ENCODE data around the gene NRG2. TPM values are rescaled to one million over a fixed set of nuclear protein-coding genes. Genes with fewer than 3 reads are reported as not detected.

NRG2 gene
- total and polyA plus RNA-seq, 2 of the 8 experiments (the other 6 are each of a cell fraction or from before 2014, with no cell fraction given): 0.27 to 0.54 TPM

DNA sequence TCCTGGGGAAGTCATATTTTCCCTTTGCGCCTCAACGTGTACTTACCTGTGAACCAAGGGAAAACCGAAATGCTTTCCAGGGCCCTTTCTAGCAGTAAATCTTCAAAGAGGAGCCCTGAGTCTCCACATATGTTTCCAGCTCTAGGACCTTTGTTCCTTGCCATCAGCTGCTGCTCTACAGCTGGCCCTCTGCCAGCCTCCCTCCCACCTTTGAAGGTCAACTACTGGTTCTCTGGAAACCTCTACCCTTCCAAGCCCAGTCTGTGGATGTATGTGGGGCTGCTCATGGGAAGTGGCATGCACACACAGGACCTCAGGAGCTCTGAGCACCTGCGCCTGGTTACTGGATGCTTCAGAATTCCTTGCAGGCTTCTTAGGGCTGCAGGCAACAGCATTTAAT is 130.3 kb downstream of the NRG2 start:
- Histone ChIP-seq H2AK5ac (ENCODE audit: low read depth, low read length) (no peak overlapping the region), H3K27ac (ENCODE audit: low read depth, low read length) (no peak overlapping the region), H3K23ac (ENCODE audit: insufficient read length) (no peak overlapping the region), H3K4me3 (ENCODE audit: extremely low read depth in 1 of 4, insufficient read depth in 2 of 4, low read depth in 3 of 4, low read length in 4 of 4) (no peak overlapping the region), H4K8ac (ENCODE audit: extremely low read depth, insufficient read depth, low read length) (no peak overlapping the region), H3K4me2 (ENCODE audit: insufficient read depth in 1 of 2, low read depth in 2 of 2, low read length in 2 of 2) (no peak overlapping the region), H3K4me1 (replicated peaks in 1 of 4; ENCODE audit: control insufficient read depth in 3 of 4, insufficient read depth in 4 of 4, low read length in 3 of 4) (peaks cover 2 to 7% (median 5%) of the 10 kb centered on the region in 4 experiments; a peak in 2 of 7 replicates), H4K5ac (ENCODE audit: insufficient read length, low read depth, low read length) (no peak overlapping the region), H3K18ac (ENCODE audit: extremely low read depth, low read length) (no peak overlapping the region), H2BK12ac (ENCODE audit: low read depth, low read length) (no peak overlapping the region), H2BK120ac (replicated peaks; ENCODE audit: low read depth, low read length) (no peak overlapping the region), H4K20me1 (replicated peaks in 1 of 2; ENCODE audit: control insufficient read depth in 1 of 2, insufficient read depth in 2 of 2, low read length in 2 of 2) (no peaks in the 10 kb centered on the region), H2AFZ (ENCODE audit: low read length) (no peak overlapping the region), H2BK20ac (ENCODE audit: low read length) (no peak overlapping the region), H2BK15ac (ENCODE audit: low read length) (no peak overlapping the region), H2BK5ac (ENCODE audit: low read depth, low read length) (no peak overlapping the region), H3K56ac (replicated peaks; ENCODE audit: insufficient read length, low read depth, low read length) (no peak overlapping the region), H3K23me2 (ENCODE audit: low read depth, low read length) (no peaks in the 10 kb centered on the region), H3K9ac (replicated peaks in 1 of 4; ENCODE audit: extremely low read depth in 1 of 4, low read depth in 3 of 4, low read length in 3 of 4) (no peak overlapping the region), H3K14ac (ENCODE audit: insufficient read length) (no peak overlapping the region), H3K79me1 (ENCODE audit: low read depth, low read length) (no peaks in the 10 kb centered on the region), H4K91ac (replicated peaks; ENCODE audit: insufficient read length, low read length) (no peak overlapping the region), H3K4ac (replicated peaks; ENCODE audit: insufficient read length, low read depth, low read length) (no peak overlapping the region), H3K36me3 (ENCODE audit: control insufficient read depth in 2 of 4, insufficient read depth in 4 of 4, low read length in 3 of 4) (no peaks in the 10 kb centered on the region), H3K9me3 (ENCODE audit: insufficient read depth in 2 of 2, low read depth in 1 of 2, low read length in 1 of 2) (no peaks in the 10 kb centered on the region), H3K79me2 (ENCODE audit: control insufficient read depth in 1 of 2, insufficient read depth in 2 of 2, low read length in 2 of 2) (no peaks in the 10 kb centered on the region), H3K27me3 (replicated peaks in 1 of 4; ENCODE audit: control insufficient read depth in 3 of 4, extremely low read depth in 1 of 4, insufficient read depth in 3 of 4, low read length in 3 of 4) (no peaks in the 10 kb centered on the region)
- ChIA-PET CTCF (ENCODE audit: partially characterized antibody) (interaction anchor here (0.6 to 16.4 kb wide), 3 partner anchors 31 to 57 kb away, joined by 3 to 181 read pairs (median 3); no protein-coding TSS in a partner anchor), POLR2A (ENCODE audit: partially characterized antibody) (no interaction called here)
- FAIRE-seq (no peak), DNase-seq (ENCODE audit: low read depth in 1 of 2, low spot score in 2 of 2) (no peak)
- TF ChIP-seq MAFK (IDR thresholded peaks at IDR 0.05; ENCODE audit: low read depth, low read length) (no peak), CTBP2 (IDR thresholded peaks at IDR 0.05; ENCODE audit: borderline replicate concordance, insufficient read depth, insufficient read length, low read length) (no peak), KDM5A (IDR thresholded peaks at IDR 0.05; ENCODE audit: low read length) (no peak), CREB1 (IDR thresholded peaks at IDR 0.05) (no peak), CHD2 (IDR thresholded peaks at IDR 0.05; ENCODE audit: low read length) (no peak)
- WGBS, 2 experiments (ENCODE audit: extremely low coverage in 1 of 2, insufficient coverage in 1 of 2, insufficient read length in 1 of 2, insufficient replicate concordance in 2 of 2, low coverage in 1 of 2, low lambda C conversion rate in 2 of 2, missing lambda C conversion rate in 1 of 2): 93% methylated on average over 4 of the region's 4 CpGs; no CpG with 5 or more reads in 1 of the 2 experiments

All from H1 (cell line).